Large intestine (tissue), 3 donors: Measurements from ENCODE around the gene PHEX. TPM values are rescaled to one million over a fixed set of nuclear protein-coding genes. Genes with fewer than 3 reads are reported as not detected.

Source experiments
- DNase-seq, 2 donors: peaks; one replicate each; pipeline versions ENCODE4 v3.0.0 to v3.0.0-alpha.2; 2013
- H3K27ac ChIP-seq: one replicate; pipeline ENCODE4 v1.5.1; 2013; ENCODE audit warnings: low read length
- H3K27me3 ChIP-seq: 2 replicates; pipeline ENCODE4 v1.6.1; 2013; ENCODE audit warnings: low read length; ENCODE audit not compliant: control insufficient read depth, insufficient read depth
- H3K36me3 ChIP-seq: 2 replicates; pipeline ENCODE4 v1.6.1; 2013; ENCODE audit warnings: low read length; ENCODE audit not compliant: control insufficient read depth, insufficient read depth
- H3K4me1 ChIP-seq: one replicate; pipeline ENCODE4 v1.6.1; 2013; ENCODE audit warnings: low read length; ENCODE audit not compliant: control insufficient read depth, insufficient read depth
- H3K4me3 ChIP-seq: one replicate; pipeline ENCODE4 v1.5.1; 2013; ENCODE audit warnings: low read length
- H3K9me3 ChIP-seq: one replicate; pipeline ENCODE4 v1.6.1; 2013; ENCODE audit warnings: mild to moderate bottlenecking, low read depth, low read length, moderate library complexity; ENCODE audit not compliant: control insufficient read depth
- WGBS: methylation state at CpG from one replicate; pipeline ENCODE4 v1.1.5; 2013; ENCODE audit warnings: low lambda C conversion rate; ENCODE audit not compliant: insufficient coverage; 5-methylcytosine and 5-hydroxymethylcytosine counted together
- polyA plus RNA-seq: library from polyadenylated mRNA; unstranded; fragments of 120-200 nt; gene quantifications from one replicate; pipeline ENCODE4 v1.2.1, GENCODE V29; 2013

The PHEX gene
- polyA plus RNA-seq, 1 donor, result 0.55 TPM

GRCh38 chrX:22060415-22061280, 28.5 kb downstream of the PHEX start:
- DNase-seq, result peak in 1 of 2 donors; percentile 29
- peak overlapping the region; percentile 69 for H3K27ac ChIP-seq
- no CpG with 5 or more reads among the region's 6 CpGs for WGBS

GRCh38 chrX:22063284-22063683, 31.2 kb downstream of the PHEX start:
- no CpG with 5 or more reads among the region's 7 CpGs for WGBS
- no peak overlapping the region for H3K4me3 ChIP-seq
- H3K27ac ChIP-seq, result no peak overlapping the region
- peaks cover 7% of the 10 kb centered on the region for H3K4me1 ChIP-seq
- DNase-seq, result no peak
- H3K36me3 ChIP-seq, result no peaks in the 10 kb centered on the region
- no peaks in the 10 kb centered on the region for H3K9me3 ChIP-seq
- H3K27me3 ChIP-seq, result no peaks in the 10 kb centered on the region

More at GRCh38 chrX:22060415-22061280, 28.5 kb downstream of the PHEX start:
- Histone ChIP-seq H3K27me3 (no peaks in the 10 kb centered on the region), H3K36me3 (no peaks in the 10 kb centered on the region), H3K4me3 (no peak overlapping the region), H3K9me3 (no peaks in the 10 kb centered on the region), H3K4me1 (peaks cover 7% of the 10 kb centered on the region)

- WGBS, result 100% methylated on average over 2 of the region's 4 CpGs
- Histone ChIP-seq H3K4me1 (no peaks in the 10 kb centered on the region), H3K36me3 (no peaks in the 10 kb centered on the region), H3K27me3 (no peaks in the 10 kb centered on the region), H3K27ac (no peak overlapping the region), H3K4me3 (no peak overlapping the region), H3K9me3 (no peaks in the 10 kb centered on the region)
- DNase-seq, result no peak
Observed at GRCh38 chrX:22069586-22069985, 37.5 kb downstream of the PHEX start.

GRCh38 chrX:22073928-22074327, 41.8 kb downstream of the PHEX start:
- Histone ChIP-seq H3K36me3 (no peaks in the 10 kb centered on the region), H3K9me3 (no peaks in the 10 kb centered on the region), H3K27ac (no peak overlapping the region), H3K4me3 (no peak overlapping the region), H3K27me3 (no peaks in the 10 kb centered on the region), H3K4me1 (no peaks in the 10 kb centered on the region)
- peak; percentile 34 to 38 for DNase-seq
- WGBS, result no CpG with 5 or more reads among the region's 2 CpGs

GRCh38 chrX:22078117-22078516, 46.0 kb downstream of the PHEX start:
- DNase-seq, result no peak
- WGBS, result no CpG with 5 or more reads among the region's 2 CpGs
- no peaks in the 10 kb centered on the region for H3K27me3 ChIP-seq
- no peak overlapping the region for H3K4me3 ChIP-seq
- H3K4me1 ChIP-seq, result no peaks in the 10 kb centered on the region
- H3K9me3 ChIP-seq, result no peaks in the 10 kb centered on the region
- H3K36me3 ChIP-seq, result no peaks in the 10 kb centered on the region
- H3K27ac ChIP-seq, result no peak overlapping the region

- no peaks in the 10 kb centered on the region for H3K27me3 ChIP-seq
- no peak overlapping the region for H3K27ac ChIP-seq
- no peak overlapping the region for H3K4me3 ChIP-seq
- H3K4me1 ChIP-seq, result no peaks in the 10 kb centered on the region
- 60% methylated on average over 2 of the region's 7 CpGs for WGBS
- peak in 1 of 2 donors; percentile 25 for DNase-seq
- no peaks in the 10 kb centered on the region for H3K36me3 ChIP-seq
- H3K9me3 ChIP-seq, result no peaks in the 10 kb centered on the region
Observed at GRCh38 chrX:22081475-22082092, 49.5 kb downstream of the PHEX start.

- no peaks in the 10 kb centered on the region for H3K9me3 ChIP-seq
- H3K36me3 ChIP-seq, result no peaks in the 10 kb centered on the region
- H3K4me3 ChIP-seq, result no peak overlapping the region
- H3K4me1 ChIP-seq, result no peaks in the 10 kb centered on the region
- no peaks in the 10 kb centered on the region for H3K27me3 ChIP-seq
- no CpG with 5 or more reads among the region's 4 CpGs for WGBS
- H3K27ac ChIP-seq, result peak overlapping the region; percentile 44
- peak in 1 of 2 donors; percentile 53 for DNase-seq
Observed at GRCh38 chrX:22086003-22086402, 53.9 kb downstream of the PHEX start.

GRCh38 chrX:22087011-22087557, 55.0 kb downstream of the PHEX start:
- no peaks in the 10 kb centered on the region for H3K9me3 ChIP-seq
- no peak overlapping the region for H3K27ac ChIP-seq
- H3K27me3 ChIP-seq, result no peaks in the 10 kb centered on the region
- H3K4me1 ChIP-seq, result no peaks in the 10 kb centered on the region
- no peak for DNase-seq
- WGBS, result no CpG with 5 or more reads among the region's 3 CpGs
- H3K36me3 ChIP-seq, result no peaks in the 10 kb centered on the region
- H3K4me3 ChIP-seq, result no peak overlapping the region

GRCh38 chrX:22088326-22088725, 56.2 kb downstream of the PHEX start:
- Histone ChIP-seq H3K4me1 (no peaks in the 10 kb centered on the region), H3K36me3 (no peaks in the 10 kb centered on the region), H3K9me3 (no peaks in the 10 kb centered on the region), H3K27me3 (no peaks in the 10 kb centered on the region), H3K4me3 (no peak overlapping the region), H3K27ac (no peak overlapping the region)
- WGBS, result 83% methylated on average over 1 of the region's 4 CpGs
- no peak for DNase-seq

- Histone ChIP-seq H3K9me3 (no peaks in the 10 kb centered on the region), H3K36me3 (no peaks in the 10 kb centered on the region), H3K4me1 (no peaks in the 10 kb centered on the region), H3K27me3 (no peaks in the 10 kb centered on the region), H3K27ac (no peak overlapping the region), H3K4me3 (no peak overlapping the region)
- no CpG with 5 or more reads among the region's 4 CpGs for WGBS
- DNase-seq, result no peak
Observed at GRCh38 chrX:22090181-22090580, 58.1 kb downstream of the PHEX start.
